Gastroesophageal sphincter (tissue), 4 donors: ENCODE measurements around the gene A3GALT2. TPM values are rescaled to one million over a fixed set of nuclear protein-coding genes. Genes with fewer than 3 reads are reported as not detected.
A peak's percentile ranks its signal among the peaks of the same experiment; 100 is the strongest.

Experiments
- ATAC-seq: fragments of 150-250 bp; one replicate; pipeline ENCODE4 v1.9.1; 2016; ENCODE audit warnings: mild to moderate bottlenecking, moderate library complexity
- H3K27ac ChIP-seq, 4 donors: fragments of 200-600 bp; sonication (generic) in 3 of 4; 1 replicate in 3 of 4; 2 replicates in 1 of 4; pipeline ENCODE4 v1.5.1; 2016 to 2019
- H3K27me3 ChIP-seq: fragments of 200-600 bp; sonication (generic); one replicate; pipeline ENCODE4 v1.5.1; 2019
- H3K36me3 ChIP-seq, 2 donors: fragments of 200-600 bp; sonication (generic); one replicate each; pipeline ENCODE4 v1.5.1; 2019; ENCODE audit warnings: control low read depth in 1 of 2
- H3K4me1 ChIP-seq, 3 donors: fragments of 200-600 bp; sonication (generic); 1 replicate in 2 of 3; 2 replicates in 1 of 3; pipeline ENCODE4 v1.5.1; 2016 to 2019; ENCODE audit warnings: control low read depth in 2 of 3
- H3K4me3 ChIP-seq, 2 donors: fragments of 200-600 bp; sonication (generic); one replicate each; pipeline ENCODE4 v1.5.1; 2019; ENCODE audit warnings: mild to moderate bottlenecking in 1 of 2, moderate library complexity in 1 of 2
- H3K9me3 ChIP-seq, 3 donors: fragments of 200-600 bp; sonication (generic); one replicate each; pipeline ENCODE4 v1.5.1; 2017 to 2019; ENCODE audit warnings: control low read depth in 2 of 3
- EP300 ChIP-seq: sonication (generic); formaldehyde crosslinking; IDR thresholded peaks from one replicate; pipeline ENCODE4 v1.6.1; 2017; ENCODE audit warnings: antibody characterized with exemption, mild to moderate bottlenecking
- POLR2A ChIP-seq, 2 donors: fragments of 450-650 bp; IDR thresholded peaks; one replicate each; pipeline ENCODE4 v1.6.1; 2017; ENCODE audit warnings: antibody characterized with exemption in 2 of 2, mild to moderate bottlenecking in 2 of 2, moderate library complexity in 1 of 2
- POLR2AphosphoS5 ChIP-seq: sonication (generic); formaldehyde crosslinking; IDR thresholded peaks from one replicate; pipeline ENCODE4 v1.6.1; 2017; ENCODE audit warnings: antibody characterized with exemption
- WGBS, 2 donors: methylation state at CpG; one replicate each; pipeline ENCODE4 v1.1.5; 2018; ENCODE audit warnings: low coverage in 1 of 2; 5-methylcytosine and 5-hydroxymethylcytosine counted together
- total RNA-seq, 4 donors: library from RNA; depleted of rRNA; stranded (reverse); fragments of >200 nt; gene quantifications; one replicate each; pipeline ENCODE4 v1.1.0, GENCODE V29; 2016
- TF ChIP-seq, protein P1 (sequence below), 4 experiments: fragments of 200-600 bp in 2 of 4; fragments of 450-650 bp in 2 of 4; sonication (generic) in 1 of 4; IDR thresholded peaks; one replicate each; pipeline ENCODE4 v1.5.1; 2017 to 2019; ENCODE audit warnings: antibody characterized with exemption in 4 of 4, mild to moderate bottlenecking in 2 of 4, moderate library complexity in 2 of 4

Gene A3GALT2
- total RNA-seq, 4 donors from 2014 or later: 0.67 TPM; not detected in 3

DNA sequence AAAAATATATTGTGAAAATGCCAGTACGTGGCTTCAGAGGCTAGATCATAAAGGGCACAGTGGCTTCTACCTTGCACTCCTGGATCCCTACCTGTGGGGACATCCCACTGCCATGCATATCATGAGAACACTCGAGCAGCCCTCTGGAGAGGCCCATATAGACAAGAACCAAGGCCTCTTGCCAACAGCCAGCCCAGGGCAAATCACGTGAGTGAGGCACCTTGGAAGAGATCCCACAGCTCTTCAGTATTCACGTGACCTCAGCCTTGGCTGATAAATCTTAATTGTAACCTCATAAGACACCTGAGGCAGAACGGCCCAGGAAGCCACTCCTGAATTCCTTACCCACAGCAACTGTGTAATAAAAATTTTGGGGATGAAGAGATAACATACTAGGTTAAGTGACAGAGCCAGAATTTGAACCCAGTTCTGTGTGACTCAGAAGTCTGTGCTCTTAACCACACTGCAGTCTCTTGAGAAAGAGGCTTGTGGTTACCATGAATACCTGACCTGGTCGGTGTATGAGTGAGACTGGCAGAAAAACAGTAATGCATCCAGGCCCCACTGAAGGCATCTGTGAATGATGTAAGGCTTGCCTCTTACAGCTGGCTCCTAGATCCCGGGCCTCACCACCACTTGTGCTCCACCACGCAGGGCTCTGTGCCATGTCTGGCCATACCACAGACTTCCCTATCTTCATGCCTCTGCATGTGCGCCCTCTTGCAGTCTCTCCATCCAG lies 6.9 kb upstream of the A3GALT2 start:
- peak; percentile 52 for ATAC-seq
- TF ChIP-seq EP300: no peak
- TF ChIP-seq, protein P1, sequence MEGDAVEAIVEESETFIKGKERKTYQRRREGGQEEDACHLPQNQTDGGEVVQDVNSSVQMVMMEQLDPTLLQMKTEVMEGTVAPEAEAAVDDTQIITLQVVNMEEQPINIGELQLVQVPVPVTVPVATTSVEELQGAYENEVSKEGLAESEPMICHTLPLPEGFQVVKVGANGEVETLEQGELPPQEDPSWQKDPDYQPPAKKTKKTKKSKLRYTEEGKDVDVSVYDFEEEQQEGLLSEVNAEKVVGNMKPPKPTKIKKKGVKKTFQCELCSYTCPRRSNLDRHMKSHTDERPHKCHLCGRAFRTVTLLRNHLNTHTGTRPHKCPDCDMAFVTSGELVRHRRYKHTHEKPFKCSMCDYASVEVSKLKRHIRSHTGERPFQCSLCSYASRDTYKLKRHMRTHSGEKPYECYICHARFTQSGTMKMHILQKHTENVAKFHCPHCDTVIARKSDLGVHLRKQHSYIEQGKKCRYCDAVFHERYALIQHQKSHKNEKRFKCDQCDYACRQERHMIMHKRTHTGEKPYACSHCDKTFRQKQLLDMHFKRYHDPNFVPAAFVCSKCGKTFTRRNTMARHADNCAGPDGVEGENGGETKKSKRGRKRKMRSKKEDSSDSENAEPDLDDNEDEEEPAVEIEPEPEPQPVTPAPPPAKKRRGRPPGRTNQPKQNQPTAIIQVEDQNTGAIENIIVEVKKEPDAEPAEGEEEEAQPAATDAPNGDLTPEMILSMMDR (IDR thresholded peaks at IDR 0.05): no peak
- no peak for TF ChIP-seq POLR2AphosphoS5
- TF ChIP-seq POLR2A (IDR thresholded peaks at IDR 0.05): no peak
- Histone ChIP-seq H3K36me3 (peaks cover 13 to 100% of the 10 kb centered on the region in 2 donors), H3K4me1 (peaks cover 2 to 71% (median 21%) of the 10 kb centered on the region in 3 donors), H3K27ac (peak overlapping the region in 3 of 4 donors; percentile 7 to 64 (median 45)), H3K27me3 (no peaks in the 10 kb centered on the region), H3K4me3 (no peak overlapping the region), H3K9me3 (no peaks in the 10 kb centered on the region)
- WGBS, 2 donors: 28 to 34% methylated on average over 6 to 9 of the region's 9 CpGs

DNA sequence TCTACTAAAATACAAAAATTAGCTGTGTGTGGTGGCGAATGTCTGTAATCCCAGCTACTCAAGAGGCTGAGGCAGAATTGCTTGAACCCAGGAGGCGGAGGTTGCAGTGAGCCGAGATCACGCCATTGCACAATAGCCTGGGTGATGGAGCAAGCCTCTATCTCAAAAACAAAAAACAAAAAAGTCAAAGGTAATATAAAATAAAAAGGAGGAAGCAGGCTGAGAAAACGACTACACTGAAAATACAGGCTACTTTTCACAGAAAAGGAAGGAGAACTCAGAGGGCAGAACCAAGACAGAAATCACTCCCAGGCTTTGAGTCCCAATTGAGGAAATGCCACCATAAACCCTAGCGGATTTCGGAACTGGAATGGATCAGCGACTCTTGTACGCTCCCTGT lies 5.9 kb upstream of the A3GALT2 start:
- ATAC-seq: no peak
- 87 to 88% methylated on average over 6 to 9 of the region's 9 CpGs for WGBS, 2 donors
- Histone ChIP-seq H3K36me3 (peaks cover 13 to 100% of the 10 kb centered on the region in 2 donors), H3K27me3 (no peaks in the 10 kb centered on the region), H3K4me1 (peaks cover 2 to 61% (median 11%) of the 10 kb centered on the region in 3 donors), H3K4me3 (no peak overlapping the region), H3K27ac (peak overlapping the region in 2 of 4 donors; percentile 45 to 64), H3K9me3 (no peaks in the 10 kb centered on the region)
- TF ChIP-seq EP300: no peak

DNA sequence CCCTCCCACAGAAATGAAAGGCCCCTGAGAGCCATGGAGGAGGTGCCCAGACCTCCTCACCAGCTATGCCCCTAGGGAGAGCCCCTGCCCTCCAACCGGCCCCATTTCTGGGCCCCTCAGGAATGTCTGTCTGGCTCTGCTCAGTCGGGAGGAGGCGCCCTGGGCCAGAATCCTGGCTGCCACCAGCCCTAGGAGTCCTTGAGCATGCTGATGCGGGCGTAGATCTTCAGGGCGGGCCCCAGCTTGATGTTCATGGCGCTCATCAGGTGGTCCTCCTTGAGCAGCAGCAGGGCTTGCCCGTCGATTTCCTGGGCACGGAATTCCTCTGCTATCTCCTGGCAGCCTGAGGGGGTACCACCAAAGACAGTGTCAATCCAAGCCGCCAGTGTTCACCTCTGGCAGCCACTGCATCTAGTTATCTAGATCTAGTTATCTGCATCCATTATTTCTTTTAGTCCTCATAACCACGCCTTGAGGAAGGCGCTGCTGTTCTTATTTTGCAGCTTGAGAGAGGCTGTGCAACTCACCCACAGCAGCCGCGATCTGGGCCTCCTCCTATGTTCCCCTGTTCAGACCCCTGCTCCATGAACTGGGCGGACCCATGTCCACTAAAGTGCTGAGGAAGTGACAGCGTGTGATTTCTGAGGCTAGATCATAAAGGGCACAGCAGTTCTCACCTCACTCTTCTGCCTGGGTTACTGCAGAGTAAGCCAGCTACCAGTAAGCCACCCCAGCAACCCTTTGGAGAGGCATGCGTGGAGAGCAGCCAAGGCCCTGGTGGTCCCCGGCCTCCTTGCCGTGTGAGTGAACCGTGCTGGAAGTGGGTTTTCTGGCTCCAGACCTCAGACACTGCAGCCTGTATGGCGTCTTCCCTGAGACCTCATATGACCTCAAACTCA lies 4.0 kb upstream of the A3GALT2 start:
- Histone ChIP-seq H3K36me3 (peaks cover 13 to 83% of the 10 kb centered on the region in 2 donors), H3K27me3 (no peaks in the 10 kb centered on the region), H3K27ac (peak overlapping the region in 3 of 4 donors; percentile 41 to 46 (median 45)), H3K4me1 (peaks cover 2 to 52% (median 10%) of the 10 kb centered on the region in 3 donors), H3K9me3 (no peaks in the 10 kb centered on the region), H3K4me3 (no peak overlapping the region)
- ATAC-seq: no peak
- no peak for TF ChIP-seq POLR2A (IDR thresholded peaks at IDR 0.05)
- TF ChIP-seq, protein P1 (IDR thresholded peaks at IDR 0.05): no peak
- TF ChIP-seq POLR2AphosphoS5: no peak
- TF ChIP-seq EP300: no peak
- 77 to 78% methylated on average over 3 to 6 of the region's 22 CpGs for WGBS, 2 donors

DNA sequence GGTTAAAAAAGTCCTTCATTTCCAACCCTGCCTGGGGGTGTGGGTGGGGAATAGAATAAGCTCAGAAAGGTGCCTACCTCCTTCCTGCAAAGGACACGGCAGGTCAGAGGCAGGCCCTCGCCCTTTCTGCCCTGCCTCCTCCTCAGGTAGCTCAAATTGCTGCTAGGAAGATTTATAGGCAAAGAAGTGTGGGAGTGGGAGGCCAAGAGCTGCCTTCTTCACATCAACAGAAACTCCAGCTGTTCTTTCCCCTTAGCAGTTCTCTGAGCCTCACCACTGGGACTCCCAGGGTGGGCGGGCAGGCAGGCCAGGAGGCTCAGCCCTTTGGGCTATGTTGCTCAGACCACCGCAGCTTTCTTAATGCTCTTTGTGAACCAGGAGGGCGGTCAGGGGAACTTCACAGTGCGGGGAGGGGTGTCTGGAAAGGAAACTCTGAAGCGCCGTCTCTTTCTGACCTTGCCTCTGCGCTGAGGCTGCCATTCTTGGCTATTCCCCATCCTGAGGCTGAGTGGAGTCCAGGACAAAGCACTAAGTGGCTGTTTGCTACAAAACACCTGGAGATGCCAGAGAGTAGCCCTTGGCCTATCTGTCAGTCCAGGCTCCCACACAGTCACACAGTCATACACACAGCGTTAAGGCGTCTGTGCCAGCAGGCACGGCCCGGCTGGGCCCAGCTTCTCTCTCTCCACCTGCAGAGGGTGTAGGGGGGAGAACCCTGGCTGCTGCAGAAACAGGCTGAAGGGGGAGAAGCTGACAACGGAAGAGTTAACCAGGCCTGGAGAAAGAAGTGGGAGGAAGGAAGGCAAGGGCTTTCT lies 3.0 kb upstream of the A3GALT2 start:
- ATAC-seq: no peak
- no peak for TF ChIP-seq POLR2A (IDR thresholded peaks at IDR 0.05)
- no peak for TF ChIP-seq EP300
- no peak for TF ChIP-seq POLR2AphosphoS5
- TF ChIP-seq, protein P1 (IDR thresholded peaks at IDR 0.05): no peak
- Histone ChIP-seq H3K4me3 (no peak overlapping the region), H3K27me3 (no peaks in the 10 kb centered on the region), H3K4me1 (peaks cover 2 to 48% (median 10%) of the 10 kb centered on the region in 3 donors), H3K9me3 (no peaks in the 10 kb centered on the region), H3K36me3 (peaks cover 12 to 72% of the 10 kb centered on the region in 2 donors), H3K27ac (peak overlapping the region in 3 of 4 donors; percentile 41 to 46 (median 45))
- WGBS, 2 donors: 46 to 48% methylated on average over 3 to 10 of the region's 14 CpGs
